Pulmonary artery endothelial cell (primary cell): Measurements from ENCODE around the gene POLR1D. TPM values are rescaled to one million over a fixed set of nuclear protein-coding genes. Genes with fewer than 3 reads are reported as not detected.

Source experiments
- DNase-seq: peaks from one replicate; pipeline ENCODE4 v3.0.0-alpha.2; 2011; ENCODE audit warnings: low read depth, low spot score
- total RNA-seq: library from RNA; depleted of rRNA; stranded (reverse); fragments of >200 nt; gene quantifications from 2 replicates; pipeline ENCODE4 v1.2.3, GENCODE V29; 2014

The POLR1D gene, protein sequence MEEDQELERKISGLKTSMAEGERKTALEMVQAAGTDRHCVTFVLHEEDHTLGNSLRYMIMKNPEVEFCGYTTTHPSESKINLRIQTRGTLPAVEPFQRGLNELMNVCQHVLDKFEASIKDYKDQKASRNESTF
- 83.3 and 103 TPM in 2 replicates for total RNA-seq

DNA sequence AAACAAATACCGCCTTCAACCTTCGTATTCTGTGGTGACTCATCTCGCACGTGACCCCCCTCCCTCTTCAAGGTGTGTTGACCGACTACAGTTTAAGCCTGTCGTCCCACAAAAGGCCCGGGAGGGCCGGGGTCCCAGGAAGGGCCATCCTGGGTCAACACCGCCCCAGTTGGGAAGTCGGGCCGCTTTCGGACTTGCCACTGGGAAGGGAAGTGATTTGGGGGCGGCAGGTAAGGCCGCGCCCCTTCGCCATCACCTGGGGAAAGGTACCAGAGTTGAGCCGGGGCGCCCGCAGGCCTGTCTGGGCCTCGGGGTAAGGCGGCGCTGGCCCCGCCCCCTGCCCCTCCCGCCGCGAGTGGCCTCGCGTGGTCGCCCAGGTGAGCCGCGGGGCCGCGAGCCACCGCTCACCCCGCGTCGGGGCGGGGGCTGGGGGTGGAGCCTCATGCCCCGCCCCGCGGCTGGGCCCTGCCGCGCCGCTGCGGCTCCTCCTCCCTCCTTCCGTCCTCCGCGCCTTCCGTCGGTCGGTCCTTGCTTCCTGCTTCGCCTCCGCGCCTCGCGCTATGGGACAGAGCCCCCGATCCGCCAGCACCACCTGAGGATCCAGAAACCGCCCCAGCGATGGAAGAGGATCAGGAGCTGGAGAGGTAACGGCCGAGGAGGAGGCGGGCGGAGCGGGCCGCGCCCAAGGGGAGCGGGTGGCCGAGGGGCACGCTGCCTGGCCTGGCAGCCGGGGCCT is at the start of gene POLR1D:
Gene POLR1D, plus strand, starts transcription at position 527 of the 736 bp plus-strand sequence. Its CDS starts 92 bp downstream, at position 619.
- no peak for DNase-seq

DNA sequence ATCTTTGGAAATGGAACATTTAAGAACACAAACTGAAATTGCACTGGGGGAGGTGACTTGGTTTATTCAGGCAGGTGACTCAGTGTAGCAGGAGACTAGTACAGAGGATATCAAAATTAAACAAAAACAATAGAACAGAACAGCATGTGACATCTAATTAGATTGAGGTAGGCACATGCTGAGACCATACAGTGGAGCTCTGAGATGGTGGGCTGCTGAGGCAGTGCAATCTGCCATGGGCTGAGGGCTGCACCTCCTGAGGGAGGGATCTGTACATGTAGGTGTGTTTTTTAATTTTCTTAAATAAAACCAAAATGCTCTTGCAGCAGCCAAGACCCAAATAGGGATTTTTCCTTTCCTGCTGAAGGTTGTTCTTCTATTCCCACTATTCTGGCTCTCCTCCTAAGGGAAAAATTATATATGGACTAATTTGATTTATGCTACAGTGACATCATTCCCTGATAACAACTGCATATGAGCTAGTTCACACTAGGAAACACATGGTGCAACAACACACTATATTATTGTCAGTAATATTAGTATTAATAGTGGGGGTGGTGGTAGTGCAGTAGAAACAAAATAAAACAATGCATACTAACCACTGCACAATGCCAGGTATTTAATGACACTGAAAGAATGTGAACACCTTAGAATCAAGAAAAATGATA is 49.3 kb upstream of the POLR1D start:
- DNase-seq, result no peak

DNA sequence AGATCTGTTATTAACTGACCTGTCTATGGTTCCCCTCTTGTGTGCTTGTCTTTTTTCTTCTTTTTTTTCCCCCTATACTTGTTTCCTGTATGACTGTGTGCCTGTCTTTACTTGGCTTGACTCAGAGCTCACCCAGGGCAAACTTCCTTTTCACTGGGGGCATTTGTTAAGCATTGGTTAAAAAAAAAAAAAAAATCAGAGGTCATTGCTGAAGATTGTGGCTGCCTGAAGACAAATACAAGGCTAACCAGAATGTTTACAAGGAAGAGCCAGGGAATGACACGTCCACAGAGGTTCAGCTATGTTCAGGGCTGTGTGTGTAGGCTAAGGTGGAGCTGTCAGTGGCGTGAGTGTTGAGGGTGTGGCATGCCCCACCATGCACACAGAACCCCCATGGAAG is 48.4 kb upstream of the POLR1D start:
- DNase-seq, result peak; percentile 24

DNA sequence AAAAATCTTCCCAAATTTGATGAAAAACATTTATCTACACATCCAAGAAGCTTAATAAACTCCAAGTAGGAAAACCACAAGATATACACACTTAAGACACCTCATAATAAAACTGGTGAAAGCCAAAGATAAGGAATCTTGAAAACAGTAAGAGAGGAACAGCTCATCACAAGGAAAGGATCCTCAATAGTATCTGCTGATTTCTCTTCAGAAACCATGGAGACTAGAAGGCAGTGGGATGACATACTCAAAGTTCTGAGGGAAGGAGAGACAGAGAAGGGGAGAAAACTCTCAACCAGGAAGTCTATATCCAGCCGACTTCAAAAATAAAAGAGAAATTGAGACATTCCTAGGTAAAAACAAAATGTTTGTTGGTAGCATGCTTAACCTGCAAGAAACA is 47.0 kb upstream of the POLR1D start:
- no peak for DNase-seq

DNA sequence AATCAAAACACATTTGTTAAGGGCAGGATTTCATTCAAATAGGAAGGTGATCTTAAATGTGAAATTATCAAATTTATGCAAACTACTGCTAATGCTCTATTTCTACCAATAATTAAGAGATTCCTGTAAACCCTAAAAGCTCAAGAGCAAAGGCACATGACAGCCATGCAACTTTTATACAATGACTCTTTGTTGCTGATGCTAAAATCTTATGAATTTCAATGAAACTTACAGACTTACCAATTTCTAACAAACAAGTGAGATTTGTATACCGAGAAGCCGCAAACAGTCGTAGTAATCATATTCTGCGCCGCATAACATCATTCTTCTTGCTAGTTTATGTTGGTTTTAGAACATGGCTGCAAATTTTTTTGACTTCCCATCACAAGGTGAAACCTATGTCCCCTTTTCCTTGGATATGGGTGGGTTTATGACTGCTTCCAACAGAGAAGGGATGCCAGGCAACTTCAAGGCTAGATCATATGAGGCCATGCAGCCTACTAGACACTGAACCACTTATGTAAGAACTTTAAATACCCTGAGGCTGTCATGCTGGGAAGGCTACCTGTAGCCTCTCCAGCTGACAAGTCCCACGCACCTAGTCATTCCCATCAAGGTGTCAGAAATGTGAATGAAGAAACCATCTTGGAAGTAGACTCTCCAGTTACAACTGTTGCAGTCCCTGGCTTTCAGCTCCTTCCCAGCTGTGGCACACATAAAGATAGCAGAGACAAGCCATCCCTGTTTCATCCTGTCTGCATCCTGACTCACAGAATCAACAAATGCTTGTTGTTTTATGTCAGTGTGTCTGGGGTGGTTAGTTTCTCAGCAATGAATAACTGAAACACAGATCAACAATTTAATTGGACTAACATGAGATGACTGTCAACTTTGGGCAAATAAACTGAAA is 43.3 kb upstream of the POLR1D start:
- DNase-seq, result no peak

DNA sequence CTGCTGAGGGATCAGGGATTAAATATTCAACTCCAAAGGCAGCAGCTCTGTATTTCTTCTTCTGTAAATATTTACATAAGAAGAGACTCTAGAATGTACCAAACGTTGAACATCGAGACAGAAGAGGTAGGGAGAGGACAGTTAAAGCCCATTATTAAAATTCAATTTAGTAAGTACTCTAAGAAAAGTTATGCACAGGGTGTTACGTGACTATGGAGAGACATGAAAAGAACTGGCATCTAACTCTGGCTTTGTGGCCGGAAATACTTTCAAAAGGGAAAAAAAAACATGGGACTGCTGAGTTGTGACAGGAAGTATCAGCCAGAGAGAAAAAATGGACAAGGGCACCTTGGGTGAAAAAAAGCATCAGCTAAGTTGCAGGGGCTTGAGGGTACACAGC is 38.0 kb upstream of the POLR1D start:
- DNase-seq, result no peak

DNA sequence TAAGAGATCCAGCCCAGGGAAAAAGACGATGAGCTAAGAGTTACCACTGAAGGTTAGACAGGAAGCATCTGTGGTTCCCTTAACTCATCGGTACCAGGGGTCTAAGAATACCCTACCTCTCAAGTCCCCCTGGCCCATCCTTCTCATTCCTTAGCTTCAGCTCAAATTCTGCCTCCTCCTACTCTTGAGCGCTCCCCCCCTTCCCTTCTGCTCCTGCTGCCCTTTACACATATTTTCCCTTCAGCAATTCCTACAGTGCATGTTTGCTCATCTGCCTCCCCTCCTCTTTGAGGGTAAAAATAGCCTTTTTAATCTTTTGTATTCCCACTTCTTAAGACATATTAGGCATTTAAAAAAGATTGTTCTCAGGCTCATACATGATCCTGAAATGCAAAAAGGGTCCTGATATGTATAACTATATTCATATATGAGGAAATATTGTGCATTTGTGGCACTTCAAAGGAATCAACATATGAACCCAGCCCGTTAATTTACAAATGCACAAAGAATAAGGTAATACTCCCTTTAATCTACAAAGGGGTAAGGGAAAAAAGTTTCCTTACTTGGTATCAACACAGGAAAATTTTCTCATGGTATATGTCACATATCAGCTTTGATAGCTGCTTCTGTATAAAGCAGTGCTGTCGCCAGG is 34.5 kb upstream of the POLR1D start:
- no peak for DNase-seq

DNA sequence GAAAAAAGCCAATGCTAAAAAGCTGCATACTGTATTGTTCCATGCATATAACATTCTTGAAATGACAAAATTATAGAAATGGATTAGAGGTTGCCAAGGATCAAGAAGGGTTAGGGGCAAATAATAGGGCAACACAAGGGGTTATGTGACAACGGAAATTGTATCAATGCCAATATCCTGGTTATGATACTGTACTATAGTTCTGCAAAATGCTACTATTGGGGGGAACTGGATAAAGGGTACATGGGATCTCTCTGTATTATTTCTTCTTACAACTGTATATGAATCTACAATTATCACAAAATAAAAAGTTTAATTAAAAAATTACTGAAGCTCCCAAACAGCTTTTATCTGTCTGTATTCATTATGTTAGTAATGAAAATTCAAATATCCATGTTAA is 33.3 kb upstream of the POLR1D start:
- DNase-seq, result no peak

DNA sequence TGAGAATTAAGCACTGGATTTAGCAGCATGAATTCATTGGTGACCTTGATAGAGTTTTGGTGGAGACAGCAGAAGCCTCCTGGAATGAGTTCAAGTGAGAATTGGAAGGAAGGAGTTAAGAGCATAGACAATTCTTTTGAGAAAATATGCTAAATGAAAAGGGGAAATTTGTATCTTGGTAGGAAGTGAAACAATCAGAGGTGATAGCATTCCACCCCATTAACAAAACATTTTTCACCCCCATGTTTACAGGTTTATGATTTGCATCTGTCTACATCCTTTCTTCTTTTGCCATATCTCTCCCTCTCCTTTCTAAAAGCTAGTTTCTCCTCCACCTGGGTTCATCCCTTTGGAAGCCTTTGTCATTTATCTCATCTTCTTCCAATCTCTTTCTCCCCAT is 28.8 kb upstream of the POLR1D start:
- DNase-seq, result no peak

DNA sequence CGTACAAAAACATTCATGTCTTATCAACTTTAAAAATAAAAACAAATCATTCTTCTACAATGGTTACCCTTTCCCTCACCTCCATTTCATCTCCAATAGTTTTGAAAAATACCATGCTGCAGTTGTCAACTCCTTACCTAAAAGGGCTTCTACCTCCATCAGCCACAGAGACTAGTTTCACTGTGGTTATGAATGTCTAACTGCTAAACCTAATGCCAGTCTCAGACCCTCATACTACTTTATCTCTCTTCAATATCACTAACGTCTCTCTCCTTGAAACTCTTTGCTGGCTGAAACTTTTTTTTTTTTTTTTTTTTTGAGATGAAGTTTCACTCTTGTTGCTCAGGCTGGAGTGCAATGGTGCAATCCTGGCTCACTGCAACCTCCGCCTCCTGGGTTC is 28.4 kb upstream of the POLR1D start:
- no peak for DNase-seq

DNA sequence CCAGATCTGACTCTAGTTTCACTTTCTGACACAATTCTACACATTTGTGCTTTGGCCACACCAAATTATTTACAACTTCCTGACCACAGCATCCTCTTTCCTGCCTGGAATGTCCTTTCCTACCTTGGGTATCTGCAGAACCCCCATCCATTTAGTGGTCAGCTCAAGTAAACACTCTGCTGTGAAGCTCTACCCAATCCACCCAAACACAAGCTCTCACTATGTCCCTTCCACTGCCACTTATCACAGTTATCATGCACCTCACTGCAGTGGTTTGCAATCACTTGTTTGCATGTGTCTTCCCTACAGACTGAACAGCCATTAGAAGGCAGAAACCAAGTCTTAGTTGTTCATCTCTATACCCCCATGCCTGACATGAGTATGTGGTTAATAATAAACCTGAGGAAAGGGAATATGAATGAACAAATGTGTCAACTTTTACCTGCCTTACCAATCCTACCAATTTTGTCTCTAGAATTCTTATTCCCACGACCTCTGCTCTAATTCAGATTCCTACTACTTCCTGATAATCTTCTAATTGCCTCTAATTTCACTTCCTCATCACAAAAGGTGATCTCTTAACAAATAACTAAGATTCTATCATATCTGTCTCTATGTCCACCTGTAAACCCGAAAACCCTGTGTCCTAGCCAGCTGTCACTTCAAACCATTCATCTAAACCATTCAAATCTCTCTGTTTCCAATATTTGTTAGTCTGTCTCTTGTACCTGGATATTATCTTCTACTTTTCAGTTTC is 26.5 kb upstream of the POLR1D start:
- DNase-seq, result no peak

DNA sequence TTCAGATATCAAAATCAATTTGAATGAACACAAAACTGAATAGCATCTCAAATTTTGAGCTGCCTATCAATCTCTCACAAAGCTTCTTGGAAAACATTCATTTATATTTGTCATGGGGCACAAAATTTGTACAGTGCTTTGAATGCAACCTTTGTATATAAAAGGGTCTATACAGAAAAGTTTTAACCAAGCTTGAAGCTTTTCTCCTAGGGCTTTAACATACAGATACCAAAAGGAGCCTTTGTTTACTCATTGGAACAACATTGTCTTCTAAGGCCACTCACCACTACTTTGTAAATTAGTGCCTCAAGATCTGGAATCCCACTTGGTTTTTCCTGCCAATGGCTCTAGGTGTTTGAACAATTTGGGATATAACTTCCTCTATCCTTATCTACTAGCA is 22.6 kb upstream of the POLR1D start:
- DNase-seq, result no peak

DNA sequence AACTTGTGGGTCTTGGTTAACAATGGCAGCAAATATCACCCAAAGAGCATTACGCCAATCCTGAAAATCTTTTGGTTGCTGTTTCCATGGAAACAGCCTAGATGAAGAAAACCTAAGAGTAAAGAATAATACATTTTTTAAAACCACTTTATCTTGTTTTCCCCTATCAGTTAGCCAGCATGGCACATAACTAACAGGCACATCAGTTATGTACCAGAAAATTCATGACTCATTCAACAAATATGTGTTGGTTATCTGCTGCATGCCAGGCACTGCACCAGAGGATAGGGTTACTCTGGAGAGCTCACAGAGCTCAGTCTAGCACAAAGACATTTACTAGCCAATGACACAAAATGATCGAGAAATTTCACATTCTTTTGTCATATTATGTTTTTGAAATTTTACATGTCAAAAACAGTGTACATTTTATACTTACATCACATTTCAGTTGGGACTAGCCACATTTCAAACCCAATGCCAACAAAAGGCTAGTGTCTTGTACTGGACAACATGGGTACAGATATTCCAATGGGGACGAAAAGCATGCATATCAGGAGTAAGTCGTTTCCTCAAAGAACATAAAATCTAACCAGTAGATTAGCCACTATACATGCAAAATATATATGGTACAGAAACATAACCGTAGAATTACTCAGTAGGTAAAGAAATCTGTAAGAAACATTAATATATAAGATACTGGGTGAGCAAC is 21.7 kb upstream of the POLR1D start:
- peak; percentile 57 for DNase-seq

DNA sequence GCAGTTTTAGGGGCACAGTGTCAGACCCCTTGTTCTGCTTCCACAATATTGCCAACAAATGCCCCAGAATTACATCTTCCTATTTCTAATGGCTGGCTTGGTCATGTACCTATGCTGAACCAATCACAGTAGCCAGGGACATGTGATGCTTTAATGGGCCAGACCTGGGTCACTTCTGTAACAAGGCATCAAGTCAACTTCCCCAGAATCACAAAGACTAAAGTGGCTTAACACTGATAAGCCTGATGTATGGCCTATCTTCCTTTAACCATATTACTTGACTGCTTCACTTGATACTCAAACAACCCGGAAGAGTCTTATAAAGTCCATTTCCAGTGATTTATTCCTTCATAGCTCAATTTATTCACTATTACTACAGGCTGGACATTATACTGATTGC is 21.0 kb upstream of the POLR1D start:
- no peak for DNase-seq

DNA sequence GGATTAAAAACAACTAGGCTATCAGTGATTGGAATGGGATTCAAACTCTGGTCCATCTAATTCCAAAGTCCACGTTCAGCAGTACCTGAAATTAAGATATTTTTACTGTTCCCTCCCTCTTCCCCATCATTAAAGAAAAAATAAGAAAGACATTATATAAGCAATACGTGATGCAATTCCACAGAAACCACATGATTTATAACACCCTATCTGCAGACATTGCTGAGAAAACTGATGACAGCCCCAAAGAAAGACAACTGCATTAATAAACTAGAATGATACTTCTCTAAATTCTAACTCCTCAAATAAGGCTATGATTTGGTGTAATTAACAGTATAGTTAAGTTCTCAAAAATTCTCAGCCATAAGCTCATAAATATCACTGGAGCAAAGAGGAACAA is 20.5 kb upstream of the POLR1D start:
- DNase-seq, result no peak

DNA sequence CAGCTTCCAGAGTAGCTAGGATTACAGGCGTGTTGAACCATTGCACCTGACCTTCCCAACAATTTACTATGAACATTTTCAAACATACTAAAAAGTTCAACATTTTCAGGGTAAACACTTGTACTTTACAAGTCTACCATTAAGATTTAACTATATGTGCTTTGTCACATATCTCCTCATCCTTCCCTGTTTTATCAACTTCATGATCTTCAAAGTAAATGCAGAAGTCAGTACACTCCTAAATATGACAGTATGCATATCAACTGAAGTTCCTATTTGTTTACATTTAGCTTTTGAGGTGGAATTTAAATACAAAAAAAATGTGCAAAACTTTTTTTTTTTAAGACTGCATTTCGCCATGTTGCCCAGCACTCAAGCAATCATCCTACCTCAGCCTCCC is 19.9 kb upstream of the POLR1D start:
- no peak for DNase-seq

DNA sequence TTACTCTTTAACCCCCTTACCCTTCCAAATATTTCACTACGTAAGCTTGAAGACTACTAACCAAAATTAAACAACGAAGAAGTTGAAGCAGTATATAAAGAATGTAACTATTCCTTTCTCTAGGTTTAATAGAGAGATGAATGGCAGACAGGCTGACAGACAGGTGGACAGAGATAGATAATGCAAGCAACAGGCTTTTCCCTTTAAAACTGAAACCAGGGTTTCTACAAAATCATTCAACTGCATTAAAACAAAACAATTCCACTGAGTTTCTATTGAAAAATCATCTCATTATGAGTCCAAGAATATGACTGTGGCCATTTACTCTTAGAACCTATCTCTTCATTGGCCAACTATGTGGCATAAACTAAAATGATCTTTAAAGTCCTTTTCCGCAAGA is 16.6 kb upstream of the POLR1D start:
- DNase-seq, result no peak

DNA sequence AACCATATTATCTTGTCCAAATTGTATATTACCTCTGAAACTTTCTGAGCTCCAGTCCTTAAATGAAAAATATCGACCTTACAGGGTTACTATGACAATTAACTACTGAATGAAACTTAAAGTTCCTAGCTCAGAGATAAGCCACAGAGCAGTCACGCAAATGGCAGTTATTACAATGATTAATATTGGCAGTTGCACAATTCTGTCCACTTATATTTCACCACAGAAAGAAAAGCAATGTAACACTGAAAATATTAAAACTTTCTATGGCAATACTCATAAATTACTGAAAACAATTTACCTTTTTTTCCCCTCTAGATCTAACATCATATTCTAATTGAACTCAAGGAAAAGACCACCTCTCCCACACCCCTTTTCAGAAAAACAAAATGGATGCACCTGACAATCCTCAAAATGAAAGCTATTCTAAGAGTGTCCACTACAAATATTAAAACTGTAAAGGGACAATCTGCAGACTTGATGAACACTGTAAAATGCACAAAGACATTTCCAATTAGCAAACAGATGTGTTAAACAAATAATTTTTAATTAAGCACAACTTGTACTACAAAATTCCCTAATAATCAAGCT is 16.0 kb upstream of the POLR1D start:
- no peak for DNase-seq

DNA sequence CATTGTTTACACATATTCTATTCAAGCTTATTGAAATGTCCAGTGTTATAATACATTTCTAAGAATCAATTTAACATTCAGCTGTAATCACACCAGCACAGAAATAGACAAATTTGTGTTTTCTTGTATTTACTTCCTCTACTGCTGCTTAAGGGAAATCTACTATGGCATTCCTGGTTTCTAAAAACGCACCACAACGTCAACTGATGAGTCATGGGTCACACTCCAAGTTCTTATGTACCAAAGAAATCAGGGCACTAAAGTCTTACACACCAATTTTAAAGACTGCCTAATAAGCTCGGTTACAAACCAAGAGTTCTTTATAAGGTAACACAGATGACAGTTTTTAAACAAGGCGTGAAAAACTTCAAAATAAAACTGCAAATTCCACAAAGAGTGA is 14.6 kb upstream of the POLR1D start:
- peak; percentile 56 for DNase-seq

DNA sequence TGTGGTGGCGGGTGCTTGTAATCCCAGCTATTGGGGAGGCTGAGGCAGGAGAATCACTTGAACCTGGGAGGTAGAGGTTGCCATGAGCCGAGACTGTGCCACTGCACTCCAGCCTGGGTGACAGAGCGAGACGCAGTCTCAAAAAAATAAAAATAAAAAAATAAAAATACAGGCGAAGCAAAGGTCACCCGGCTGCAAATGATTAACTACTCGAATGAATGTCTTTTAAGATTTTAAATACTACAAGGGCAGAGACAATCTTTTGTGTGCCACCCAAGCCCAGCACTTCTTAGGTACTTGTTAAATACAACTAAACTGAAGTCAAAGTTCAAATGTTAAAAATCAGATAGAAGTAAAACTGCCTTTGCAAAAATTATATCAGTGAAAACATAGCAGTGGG is 8.1 kb upstream of the POLR1D start:
- DNase-seq, result no peak
